ENCODE measurements around the gene NEURL1. TPM values are rescaled to one million over a fixed set of nuclear protein-coding genes. Genes with fewer than 3 reads are reported as not detected.
"Not testable (repeated sequence)": the region's sequence is repeated elsewhere in the genome, so short reads cannot be mapped to it uniquely, and the experiment has no call there.

The NEURL1 gene
- total and polyA plus RNA-seq, 2 donors (not counting 1 experiment from before 2014, with no cell fraction given) = 0.30 to 0.57 TPM

GRCh38 chr10:103517234-103518085 lies 24.0 kb downstream of the NEURL1 start:
- no peak overlapping the region for H3K4me3 Mint-ChIP-seq
- Histone ChIP-seq H3K36me3 (replicated peaks in 1 of 2; ENCODE audit: control extremely low read depth in 1 of 2, control insufficient read depth in 1 of 2, extremely low read depth in 1 of 2, insufficient read depth in 2 of 2, low read length in 1 of 2) (no peaks in the 10 kb centered on the region), H3K79me2 (ENCODE audit: control insufficient read depth, insufficient read depth, low read length) (no peaks in the 10 kb centered on the region), H2AFZ (ENCODE audit: insufficient read depth, low read depth, low read length, poor library complexity, severe bottlenecking) (no peak overlapping the region), H3K27me3 (replicated peaks in 1 of 4; ENCODE audit: control extremely low read depth in 1 of 4, control insufficient read depth in 3 of 4, insufficient read depth in 4 of 4, low read length in 3 of 4) (no peaks in the 10 kb centered on the region), H3K4me1 (ENCODE audit: control insufficient read depth in 2 of 2, insufficient read depth in 2 of 2, low read length in 2 of 2) (peaks cover 0 to 7% of the 10 kb centered on the region in 2 donors), H3K4me2 (replicated peaks; ENCODE audit: low read depth, low read length, poor library complexity, severe bottlenecking) (no peak overlapping the region), H3K9ac (ENCODE audit: low read length) (no peak overlapping the region), H3K9me3 (ENCODE audit: control extremely low read depth in 1 of 3, control insufficient read depth in 2 of 3, insufficient read depth in 1 of 3, low read length in 2 of 3) (no peaks in the 10 kb centered on the region), H3K4me3 (ENCODE audit: control extremely low read depth in 1 of 5, extremely low read depth in 1 of 5, insufficient read depth in 1 of 5, low read depth in 2 of 5, low read length in 4 of 5) (no peak overlapping the region), H3K27ac (ENCODE audit: low read length in 2 of 2) (no peak overlapping the region), H4K20me1 (ENCODE audit: control insufficient read depth, insufficient read depth, low read length, poor library complexity, severe bottlenecking) (no peaks in the 10 kb centered on the region)
- intact Hi-C loops (cut with micrococcal nuclease) = no loop called here
- peaks cover 8% of the 10 kb centered on the region for H3K4me1 Mint-ChIP-seq
- ChIA-PET CTCF (no interaction called here), POLR2A (no interaction called here)
- DNase-seq (no peak), ATAC-seq (ENCODE audit: low read depth) (no peak)
- H3K27me3 Mint-ChIP-seq = peaks cover 11% of the 10 kb centered on the region
- WGBS (ENCODE audit: insufficient coverage) = 100% methylated on average over 3 of the region's 5 CpGs
- no peak overlapping the region for H3K27ac Mint-ChIP-seq
- H3K9me3 Mint-ChIP-seq (ENCODE audit: insufficient read depth) = no peaks in the 10 kb centered on the region
- TF ChIP-seq CTCF (IDR thresholded peaks at IDR 0.05) (no peak), EZH2 (IDR thresholded peaks at IDR 0.05; ENCODE audit: borderline replicate concordance, insufficient read depth, low read depth, low read length, poor library complexity, severe bottlenecking) (no peak)

GRCh38 chr10:103519798-103520197 lies 26.3 kb downstream of the NEURL1 start:
- Histone ChIP-seq H3K9me3 (ENCODE audit: control extremely low read depth in 1 of 3, control insufficient read depth in 2 of 3, insufficient read depth in 1 of 3, low read length in 2 of 3) (no peaks in the 10 kb centered on the region), H3K4me3 (ENCODE audit: control extremely low read depth in 1 of 5, extremely low read depth in 1 of 5, insufficient read depth in 1 of 5, low read depth in 2 of 5, low read length in 4 of 5) (no peak overlapping the region), H2AFZ (ENCODE audit: insufficient read depth, low read depth, low read length, poor library complexity, severe bottlenecking) (no peak overlapping the region), H3K9ac (ENCODE audit: low read length) (no peak overlapping the region), H4K20me1 (ENCODE audit: control insufficient read depth, insufficient read depth, low read length, poor library complexity, severe bottlenecking) (no peaks in the 10 kb centered on the region), H3K27me3 (replicated peaks in 1 of 4; ENCODE audit: control extremely low read depth in 1 of 4, control insufficient read depth in 3 of 4, insufficient read depth in 4 of 4, low read length in 3 of 4) (no peaks in the 10 kb centered on the region), H3K27ac (ENCODE audit: low read length in 2 of 2) (no peak overlapping the region), H3K4me1 (ENCODE audit: control insufficient read depth in 2 of 2, insufficient read depth in 2 of 2, low read length in 2 of 2) (peaks cover 0 to 7% of the 10 kb centered on the region in 2 donors), H3K36me3 (replicated peaks in 1 of 2; ENCODE audit: control extremely low read depth in 1 of 2, control insufficient read depth in 1 of 2, extremely low read depth in 1 of 2, insufficient read depth in 2 of 2, low read length in 1 of 2) (no peaks in the 10 kb centered on the region), H3K79me2 (ENCODE audit: control insufficient read depth, insufficient read depth, low read length) (no peaks in the 10 kb centered on the region), H3K4me2 (replicated peaks; ENCODE audit: low read depth, low read length, poor library complexity, severe bottlenecking) (no peak overlapping the region)
- ChIA-PET CTCF (no interaction called here), POLR2A (no interaction called here)
- ATAC-seq (ENCODE audit: low read depth) (no peak), DNase-seq (no peak)
- no peak overlapping the region for H3K27ac Mint-ChIP-seq
- WGBS (ENCODE audit: insufficient coverage) = 0% methylated on average over 1 of the region's 4 CpGs
- no peak for TF ChIP-seq CTCF (IDR thresholded peaks at IDR 0.05)
- no peak for TF ChIP-seq EZH2 (IDR thresholded peaks at IDR 0.05; ENCODE audit: borderline replicate concordance, insufficient read depth, low read depth, low read length, poor library complexity, severe bottlenecking)
- H3K4me3 Mint-ChIP-seq = no peak overlapping the region
- peaks cover 14% of the 10 kb centered on the region for H3K27me3 Mint-ChIP-seq
- intact Hi-C loops (cut with micrococcal nuclease) = no loop called here
- H3K9me3 Mint-ChIP-seq (ENCODE audit: insufficient read depth) = peaks cover 3% of the 10 kb centered on the region
- peaks cover 8% of the 10 kb centered on the region for H3K4me1 Mint-ChIP-seq

GRCh38 chr10:103522006-103522405 lies 28.5 kb downstream of the NEURL1 start:
- H3K4me1 ChIP-seq (ENCODE audit: control insufficient read depth in 2 of 2, insufficient read depth in 2 of 2, low read length in 2 of 2); H3K4me1 Mint-ChIP-seq; intact Hi-C loops (cut with micrococcal nuclease); H3K4me3 Mint-ChIP-seq; ATAC-seq (ENCODE audit: low read depth); H3K27ac Mint-ChIP-seq; DNase-seq; H3K9me3 ChIP-seq (ENCODE audit: control extremely low read depth in 1 of 3, control insufficient read depth in 2 of 3, insufficient read depth in 1 of 3, low read length in 2 of 3); CTCF ChIA-PET; H4K20me1 ChIP-seq (ENCODE audit: control insufficient read depth, insufficient read depth, low read length, poor library complexity, severe bottlenecking); H3K9ac ChIP-seq (ENCODE audit: low read length); H2AFZ ChIP-seq (ENCODE audit: insufficient read depth, low read depth, low read length, poor library complexity, severe bottlenecking); H3K79me2 ChIP-seq (ENCODE audit: control insufficient read depth, insufficient read depth, low read length); H3K4me3 ChIP-seq (ENCODE audit: control extremely low read depth in 1 of 5, extremely low read depth in 1 of 5, insufficient read depth in 1 of 5, low read depth in 2 of 5, low read length in 4 of 5); H3K9me3 Mint-ChIP-seq (ENCODE audit: insufficient read depth); H3K27ac ChIP-seq (ENCODE audit: low read length in 2 of 2); H3K27me3 ChIP-seq (replicated peaks in 1 of 4; ENCODE audit: control extremely low read depth in 1 of 4, control insufficient read depth in 3 of 4, insufficient read depth in 4 of 4, low read length in 3 of 4); H3K4me2 ChIP-seq (replicated peaks; ENCODE audit: low read depth, low read length, poor library complexity, severe bottlenecking); H3K36me3 ChIP-seq (replicated peaks in 1 of 2; ENCODE audit: control extremely low read depth in 1 of 2, control insufficient read depth in 1 of 2, extremely low read depth in 1 of 2, insufficient read depth in 2 of 2, low read length in 1 of 2): not testable (repeated sequence)
- WGBS (ENCODE audit: insufficient coverage) = 97% methylated on average over 6 of the region's 7 CpGs
- POLR2A ChIA-PET = interaction anchor here (0.7 kb wide), 1 partner anchor 1153 kb away, joined by 10 read pairs; no protein-coding TSS in a partner anchor
- peaks cover 24% of the 10 kb centered on the region for H3K27me3 Mint-ChIP-seq
